ENCODE data around the gene RANBP10.
"Not testable (repeated sequence)": the region's sequence is repeated elsewhere in the genome, so short reads cannot be mapped to it uniquely, and the experiment has no call there.

RANBP10 gene

DNA sequence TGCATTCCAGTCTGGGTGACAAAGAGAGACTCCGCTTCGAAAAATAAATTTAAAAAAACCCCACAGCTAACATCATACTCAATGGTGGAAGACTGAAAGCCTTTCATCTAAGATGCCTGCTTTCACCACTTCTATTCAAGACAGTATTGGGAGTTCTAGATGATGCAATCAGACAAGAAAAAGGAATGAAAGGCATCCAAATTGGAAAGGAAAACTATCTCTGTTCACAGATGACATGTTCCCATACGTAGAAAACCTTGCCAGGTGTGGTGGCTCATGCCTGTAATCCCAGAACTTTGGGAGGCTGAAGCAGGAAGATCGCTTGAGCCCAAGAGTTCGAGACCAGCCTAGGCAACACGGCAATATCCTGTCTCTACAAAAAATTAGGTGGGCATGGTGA lies 31.1 kb downstream of the RANBP10 start:
- DNase-seq, result no peak

DNA sequence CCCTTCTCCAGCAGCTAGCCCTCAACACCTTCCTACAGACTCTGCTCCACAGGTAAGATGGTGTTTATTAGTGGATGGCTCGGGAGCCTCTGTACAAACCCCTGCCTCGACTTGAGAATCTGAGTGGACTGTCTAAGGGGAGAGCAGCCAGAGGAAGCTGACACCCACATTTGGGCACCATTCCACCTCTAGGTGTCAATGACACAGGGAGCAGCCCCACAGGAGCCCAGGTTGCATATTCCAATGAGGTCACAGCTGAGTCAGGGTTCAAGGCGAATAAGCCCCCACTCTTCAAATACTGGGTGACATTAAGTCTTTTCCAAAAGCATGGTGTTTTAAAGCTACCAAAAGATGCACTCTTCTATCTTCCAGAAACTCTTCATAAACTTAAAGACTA lies 31.9 kb downstream of the RANBP10 start:
- DNase-seq, result no peak

DNA sequence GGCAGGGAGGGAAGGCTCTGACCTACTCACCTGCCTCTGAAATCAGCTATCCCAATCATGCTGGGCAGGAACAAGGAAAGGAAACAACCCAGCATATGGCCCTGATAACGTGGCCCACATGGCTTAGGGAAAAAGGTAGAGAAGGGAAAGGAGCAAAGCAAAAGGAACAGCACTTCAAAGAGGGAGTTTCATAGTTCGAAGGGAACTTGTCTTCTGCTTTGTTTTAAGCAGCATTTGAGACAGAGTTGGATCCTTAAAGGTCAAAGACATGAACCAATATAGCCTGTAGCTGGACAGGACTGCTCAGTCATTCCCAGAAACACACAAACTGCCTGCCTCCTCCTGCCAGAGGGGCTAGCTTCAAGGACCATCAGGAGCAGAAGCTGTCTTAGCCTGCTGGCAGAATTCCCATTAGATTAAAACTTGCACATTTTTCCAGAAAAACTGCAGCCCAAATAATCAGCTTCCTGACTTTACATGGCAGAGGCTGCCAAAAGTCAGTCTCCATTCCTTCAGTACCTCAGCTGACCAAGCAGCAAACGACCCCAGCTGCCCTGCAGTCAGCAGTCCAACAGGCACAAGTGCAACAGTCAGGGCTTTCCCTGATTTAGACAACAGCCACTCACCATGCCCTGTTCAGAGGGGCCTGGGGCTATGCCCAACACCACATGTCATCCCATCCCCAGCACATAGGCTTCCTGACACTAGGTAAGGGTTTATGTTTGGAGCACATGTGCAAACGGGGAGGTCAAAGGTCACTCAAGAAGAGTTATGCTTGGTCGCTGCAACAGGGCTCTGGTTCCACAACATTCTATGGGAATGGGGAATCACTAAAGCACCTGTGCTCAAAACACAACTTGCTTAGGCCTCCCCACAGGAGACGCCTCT lies 32.5 kb downstream of the RANBP10 start:
- DNase-seq, result no peak

DNA sequence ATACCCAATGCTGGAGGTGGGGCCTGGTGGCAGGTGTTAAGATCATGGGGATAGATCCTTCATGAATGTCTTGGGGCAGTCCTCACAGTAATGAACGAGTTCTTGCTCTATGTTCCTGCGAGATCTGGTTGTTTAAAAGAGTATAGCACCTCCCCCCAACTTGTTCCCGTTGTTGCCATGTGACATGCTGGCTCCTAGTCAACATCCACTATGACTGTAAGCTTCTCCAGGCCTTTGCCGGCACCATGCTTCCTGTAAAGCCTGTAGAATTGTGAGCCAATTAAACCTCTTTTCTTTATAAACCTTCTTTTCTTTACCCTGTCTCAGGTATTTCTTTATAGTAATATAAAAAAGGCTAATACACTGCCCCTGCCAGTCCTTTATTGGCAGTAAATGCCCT lies 33.3 kb downstream of the RANBP10 start:
- DNase-seq, result no peak

DNA sequence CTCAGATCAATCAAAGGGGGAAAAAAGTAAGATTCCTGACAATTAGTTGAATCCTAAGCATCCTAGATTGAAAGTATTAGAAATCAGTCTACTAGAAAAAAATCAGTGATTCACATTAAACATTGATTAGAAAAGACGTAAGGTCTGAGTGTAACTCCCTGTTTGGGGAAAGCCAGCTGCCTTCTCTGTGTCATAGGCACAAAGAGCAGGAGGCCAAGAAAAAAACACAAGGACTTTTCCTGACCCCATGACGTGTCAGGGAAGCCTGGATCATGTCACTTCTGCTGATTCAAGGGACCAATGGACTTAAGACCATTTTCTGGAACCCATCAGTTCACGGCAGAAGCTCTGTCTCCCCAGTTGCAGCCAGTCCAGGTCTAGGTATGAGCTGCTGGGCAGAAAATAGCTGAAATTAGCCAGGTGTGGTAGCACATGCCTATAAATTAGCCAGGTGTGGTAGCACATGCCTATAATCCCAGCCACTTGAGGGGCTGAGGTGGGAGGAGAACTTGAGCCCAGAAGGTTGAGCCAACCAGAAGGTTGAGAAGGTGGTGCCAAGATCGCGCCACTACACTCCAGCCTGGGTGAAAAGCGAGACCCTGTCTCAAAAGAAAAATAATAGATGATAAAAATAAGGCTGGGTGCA lies 35.9 kb downstream of the RANBP10 start:
- DNase-seq, result no peak

DNA sequence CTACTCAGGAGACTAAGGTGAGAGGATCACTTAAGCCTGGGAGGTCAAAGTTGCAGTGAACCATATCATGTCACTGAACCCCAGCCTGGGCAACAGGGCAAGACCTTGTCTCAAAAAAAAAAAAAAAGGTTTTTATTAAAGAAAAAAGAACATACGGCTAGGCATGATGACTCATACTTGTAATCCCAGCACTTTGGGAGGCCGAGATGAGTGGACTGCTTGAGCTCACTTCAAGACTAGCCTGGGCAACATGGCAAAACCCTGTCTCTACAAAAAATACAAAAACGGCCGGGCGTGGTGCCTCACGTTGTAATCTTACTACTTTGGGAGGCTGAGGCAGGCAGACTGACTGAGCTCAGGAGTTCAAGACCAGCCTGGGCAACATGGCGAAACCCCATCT lies 38.4 kb downstream of the RANBP10 start:
- DNase-seq, result no peak

DNA sequence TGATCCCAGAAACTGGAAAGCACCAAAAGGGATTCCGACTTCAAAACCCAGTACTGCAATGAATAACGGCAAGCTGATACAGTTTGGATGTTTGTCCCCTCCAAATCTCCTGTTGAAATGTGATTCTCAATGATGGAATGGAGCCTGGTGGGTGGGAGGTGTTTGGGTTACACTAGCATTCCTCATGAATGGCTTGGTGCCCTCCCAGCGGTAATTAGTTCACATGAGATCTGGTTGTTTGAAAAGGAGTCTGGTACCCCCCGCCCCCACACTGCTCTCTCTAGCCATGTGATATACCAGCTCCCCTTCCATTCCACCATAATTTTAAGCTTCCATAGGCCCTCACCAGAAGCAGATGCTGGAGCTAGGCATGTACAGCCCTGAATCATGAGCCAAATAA lies 40.1 kb downstream of the RANBP10 start:
- DNase-seq, result no peak

DNA sequence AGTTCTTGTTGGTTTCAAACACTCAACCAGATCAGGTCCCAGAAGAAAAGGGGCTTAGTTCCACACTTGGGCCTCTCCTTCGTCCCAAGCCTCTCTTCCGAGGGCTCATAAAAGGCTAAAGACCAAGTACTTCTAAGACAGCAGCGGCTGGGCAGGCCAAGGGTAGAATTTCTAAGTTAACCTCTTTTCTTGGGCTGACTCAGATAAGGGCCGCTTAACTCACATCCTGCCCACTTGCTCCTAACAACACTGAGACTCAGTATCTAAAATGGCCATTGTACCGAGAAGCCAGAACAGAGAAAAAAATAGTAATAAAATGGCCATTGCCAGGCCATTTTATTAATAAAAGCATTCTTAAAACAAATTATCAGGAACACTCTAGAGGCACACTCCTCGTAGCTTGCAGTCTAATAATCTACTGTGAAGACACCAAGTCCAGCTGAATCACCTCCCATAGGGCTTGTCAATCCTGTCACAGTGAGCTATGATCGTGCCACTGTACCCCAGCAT lies 42.1 kb downstream of the RANBP10 start:
- no peak for DNase-seq

DNA sequence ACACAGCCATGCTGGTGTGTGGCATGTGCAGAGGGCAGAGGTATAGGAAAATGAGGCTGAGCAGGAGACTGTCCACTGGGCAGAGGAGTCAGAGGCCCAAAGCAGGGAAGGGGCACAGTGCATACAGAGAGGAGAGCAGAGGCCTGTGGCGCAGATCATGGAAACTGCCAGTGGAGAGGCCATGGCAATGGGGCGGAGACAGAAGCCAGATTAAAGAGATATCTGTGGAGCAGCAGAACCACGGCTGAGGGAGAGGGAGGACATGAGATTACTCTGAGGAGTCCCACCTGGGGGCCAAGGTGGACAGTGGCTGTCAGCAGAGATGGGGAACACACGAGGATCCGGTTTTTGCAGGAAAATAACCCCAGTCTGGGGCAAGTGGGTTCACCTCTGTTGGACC lies 43.3 kb downstream of the RANBP10 start:
- DNase-seq, result no peak

DNA sequence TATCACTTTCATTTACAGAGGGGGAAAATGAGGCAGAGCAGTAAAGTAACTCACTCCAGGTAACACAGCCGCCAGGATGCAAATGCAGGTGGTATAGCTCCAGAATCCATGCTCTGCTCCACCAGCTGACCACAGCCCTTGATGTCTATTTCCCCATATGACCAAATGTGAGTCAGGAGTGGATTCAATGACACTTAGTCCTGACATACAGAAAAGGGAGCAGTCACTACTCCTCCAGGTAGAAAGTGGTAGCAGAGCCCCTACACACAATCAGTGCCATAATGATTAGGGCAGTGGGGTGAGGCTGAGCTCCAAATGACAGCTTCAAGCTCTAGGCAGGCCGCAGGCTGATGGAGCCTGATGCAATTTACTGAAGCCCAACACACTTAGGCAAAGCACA lies 44.0 kb downstream of the RANBP10 start:
- no peak for DNase-seq

DNA sequence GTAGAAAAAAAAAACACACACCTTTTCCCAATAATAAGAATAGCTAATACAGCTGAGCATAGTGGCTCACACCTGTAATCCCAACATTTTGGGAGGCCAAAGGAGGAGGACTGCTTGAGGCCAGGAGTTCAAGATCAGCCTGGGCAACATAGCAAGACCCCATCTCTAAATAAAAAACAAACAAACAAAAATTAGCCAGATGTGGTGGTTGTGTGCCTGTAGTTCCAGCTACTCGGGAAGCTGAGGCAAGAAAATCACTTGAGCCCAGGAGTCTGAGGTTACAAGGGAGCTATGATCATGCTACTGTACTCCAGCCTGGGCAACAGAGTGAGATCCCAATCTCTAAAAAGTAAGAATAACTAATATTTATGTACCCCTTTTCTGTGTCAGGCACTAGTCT lies 44.4 kb downstream of the RANBP10 start:
- DNase-seq, result no peak

DNA sequence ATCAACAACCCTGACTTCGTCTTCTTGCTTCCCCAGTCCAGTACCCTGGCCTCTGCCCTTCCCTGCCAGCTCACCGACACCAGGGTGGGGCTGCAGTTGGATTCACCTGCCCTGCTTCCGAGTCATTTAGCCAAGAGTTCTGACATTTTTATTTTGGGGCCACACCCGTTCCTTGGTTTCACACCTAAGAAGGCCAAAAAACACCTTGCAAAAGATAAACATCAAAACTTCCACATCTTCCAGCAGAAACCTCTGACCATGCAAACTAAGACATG lies 45.5 kb downstream of the RANBP10 start:
- no peak for DNase-seq

DNA sequence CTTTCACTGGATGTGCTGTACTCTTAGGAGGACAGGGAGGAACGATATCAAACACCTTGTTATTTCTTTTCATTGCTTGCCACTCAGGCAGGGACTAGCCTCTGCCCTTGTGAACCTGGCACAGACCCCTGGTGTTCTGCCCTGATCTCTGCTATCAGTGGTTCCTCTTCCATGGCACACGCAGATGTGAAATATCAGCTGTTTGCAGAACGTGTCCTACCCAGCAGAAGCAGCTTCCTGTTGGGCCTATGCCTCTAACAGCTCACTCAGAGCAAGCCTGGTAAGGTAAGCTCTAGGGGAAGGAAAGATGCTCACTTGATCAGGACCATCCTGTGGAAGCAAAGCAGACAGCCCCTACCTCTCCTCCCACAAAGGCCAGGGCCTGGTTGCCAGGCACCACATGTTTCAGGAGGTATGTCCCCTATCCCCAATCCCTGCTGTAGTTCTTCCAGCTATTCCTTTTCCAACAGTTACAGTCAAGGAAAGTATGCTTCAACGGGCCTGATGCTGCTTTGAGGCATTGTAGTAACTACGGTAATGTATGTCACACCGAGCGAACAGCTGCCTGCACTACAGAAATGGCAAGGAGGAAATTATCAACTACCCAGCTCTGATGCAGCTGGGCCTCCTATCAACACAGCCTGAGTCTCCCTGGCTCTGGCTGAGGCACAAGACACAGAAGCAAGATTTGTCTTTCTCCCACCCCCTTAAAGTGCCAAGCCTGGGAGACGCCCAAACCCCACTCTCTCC lies 46.0 kb downstream of the RANBP10 start:
- DNase-seq, result no peak

DNA sequence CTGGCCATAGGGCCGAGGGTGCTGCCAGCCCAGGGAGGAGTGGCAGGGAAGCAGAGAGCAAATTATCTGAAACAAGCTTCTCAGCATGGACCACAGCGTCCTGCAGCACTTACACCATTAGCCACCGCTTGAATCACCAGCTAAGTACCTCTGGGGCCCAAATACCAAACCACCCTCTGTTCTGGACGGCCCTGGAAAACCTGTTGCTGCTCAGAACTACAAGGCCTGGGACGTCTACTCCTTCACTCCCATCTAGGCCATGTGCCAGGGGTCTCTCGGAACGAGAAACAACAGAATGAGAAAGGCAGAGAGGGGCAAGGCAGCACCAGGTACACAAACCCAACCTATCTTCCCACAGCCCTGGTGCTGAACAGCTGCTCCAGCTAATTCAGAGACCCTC lies 47.4 kb downstream of the RANBP10 start:
- no peak for DNase-seq

DNA sequence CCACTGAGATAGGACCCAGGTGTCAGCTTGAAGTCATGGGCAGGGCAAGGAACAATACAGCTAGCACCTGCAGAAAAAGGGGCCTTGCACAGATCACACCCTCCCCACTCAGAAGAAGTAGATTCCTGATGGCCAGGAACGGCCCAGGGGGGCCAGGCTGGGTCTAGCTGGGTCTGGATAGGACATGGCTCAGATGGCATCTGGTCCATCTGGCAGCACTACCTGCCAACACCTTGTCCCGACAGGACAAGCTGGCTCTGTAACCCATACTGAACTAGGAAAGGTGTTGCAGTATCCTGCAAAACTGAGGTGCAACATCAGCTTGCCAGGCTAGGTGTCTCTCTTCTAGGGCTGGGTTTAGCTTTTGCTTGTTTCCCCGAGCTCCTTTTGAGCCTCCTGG lies 48.4 kb downstream of the RANBP10 start:
- no peak for DNase-seq

DNA sequence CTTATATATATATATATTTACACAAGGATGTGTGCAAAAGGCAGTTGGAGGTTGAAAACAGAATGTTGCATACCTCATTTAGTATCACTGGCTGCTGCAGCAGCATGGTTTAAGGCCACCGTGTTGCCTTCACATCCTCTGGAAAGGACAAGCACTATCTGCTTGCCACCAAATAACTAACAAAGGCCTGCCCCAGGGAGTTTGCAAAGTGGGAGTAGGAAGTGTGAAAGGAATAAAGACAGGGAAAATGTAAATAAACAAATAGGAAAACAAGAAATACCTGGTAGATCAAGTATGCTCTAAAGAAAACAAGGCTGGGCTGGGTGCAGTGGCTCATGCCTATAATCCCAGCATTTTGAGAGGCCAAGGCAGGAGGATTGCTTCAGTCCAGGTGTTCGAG lies 53.7 kb downstream of the RANBP10 start:
- DNase-seq, result no peak

DNA sequence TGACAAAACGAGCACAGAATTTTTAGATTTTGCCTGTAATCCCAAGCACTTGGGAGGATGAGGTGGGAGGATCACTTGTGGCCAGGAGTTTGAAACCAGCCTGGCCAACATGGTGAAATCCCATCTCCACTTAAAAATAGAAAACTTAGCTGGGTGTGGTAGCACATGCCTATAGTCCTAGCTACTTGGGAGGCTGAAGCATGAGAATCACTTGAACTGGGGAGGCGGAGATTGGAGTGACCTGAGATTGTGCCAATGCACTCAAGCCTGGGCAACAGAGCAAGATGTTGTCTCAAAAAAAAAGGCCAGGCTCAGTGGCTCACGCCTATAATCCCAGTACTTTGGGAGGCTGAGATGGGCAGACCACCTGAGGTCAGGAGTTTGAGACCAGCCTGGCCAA lies 55.0 kb downstream of the RANBP10 start:
- not testable (repeated sequence) for DNase-seq

DNA sequence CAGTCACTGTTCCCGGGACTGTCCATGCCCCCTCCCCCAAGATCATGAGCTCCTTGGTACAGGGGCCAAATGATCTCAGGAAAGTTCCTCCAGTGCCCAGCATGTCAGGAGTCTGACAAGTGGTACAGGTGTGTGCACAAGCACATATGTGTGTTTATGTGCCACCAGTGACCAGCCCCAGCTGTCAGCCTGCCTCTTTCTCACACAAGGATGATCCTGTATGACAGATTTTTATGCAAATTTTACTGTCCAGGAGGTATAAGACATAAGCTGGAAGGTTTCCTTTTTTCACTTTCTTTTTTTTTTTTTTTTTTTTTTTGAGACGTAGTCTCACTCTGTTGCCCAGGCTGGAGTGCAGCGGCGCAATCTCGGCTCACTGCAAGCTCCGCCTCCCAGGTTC lies 55.9 kb downstream of the RANBP10 start:
- DNase-seq, result no peak

DNA sequence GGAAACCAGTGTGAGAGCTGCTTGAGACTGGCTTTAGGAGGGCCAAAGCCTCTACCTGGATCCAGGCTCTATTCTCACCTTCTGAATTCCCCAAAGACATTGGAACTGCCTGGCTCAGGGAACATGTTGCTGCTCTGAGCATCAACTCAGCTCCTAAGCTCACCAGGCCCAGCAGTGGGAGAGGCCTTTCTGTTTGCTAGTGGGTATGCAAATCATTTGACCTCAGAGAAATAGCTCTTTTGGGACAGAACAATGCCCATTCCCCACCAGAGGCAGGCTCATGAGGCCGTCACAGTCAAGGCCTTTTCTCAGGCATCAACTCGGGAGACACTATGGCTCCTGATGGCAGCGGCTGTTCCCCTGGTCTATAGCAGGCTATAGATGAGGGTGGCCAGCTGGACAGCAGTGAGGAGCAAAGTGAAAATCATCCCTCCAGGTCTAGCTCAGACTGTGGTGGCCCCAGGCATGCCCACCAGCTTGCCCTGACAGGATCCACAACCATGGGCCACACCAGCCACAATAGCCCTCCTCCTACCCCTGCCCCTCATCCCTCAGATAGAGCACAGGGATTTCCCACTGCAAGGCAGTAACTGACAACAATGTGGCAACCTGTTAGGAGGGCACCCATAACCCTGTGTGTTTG lies 56.8 kb downstream of the RANBP10 start:
- DNase-seq, result no peak

DNA sequence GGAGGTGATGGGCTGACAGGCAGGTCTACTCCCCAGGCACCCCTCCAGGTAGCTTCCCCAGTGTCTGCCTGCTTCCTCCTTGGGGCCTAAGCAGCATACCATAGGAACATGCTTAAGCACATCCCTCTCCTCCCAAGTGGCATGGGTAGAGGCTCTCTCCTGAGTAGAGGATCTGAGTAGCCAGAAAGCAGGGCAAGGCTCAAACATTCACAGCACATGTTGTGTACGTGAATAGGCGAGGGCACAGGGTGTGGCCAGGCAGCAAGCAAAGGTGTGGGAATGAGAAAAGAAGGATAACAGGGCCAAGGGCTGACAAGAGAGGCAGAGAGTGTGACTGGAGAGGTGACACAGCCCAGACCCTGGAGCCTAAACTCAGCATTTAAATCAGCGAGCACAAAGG lies 57.5 kb downstream of the RANBP10 start:
- no peak for DNase-seq

DNA sequence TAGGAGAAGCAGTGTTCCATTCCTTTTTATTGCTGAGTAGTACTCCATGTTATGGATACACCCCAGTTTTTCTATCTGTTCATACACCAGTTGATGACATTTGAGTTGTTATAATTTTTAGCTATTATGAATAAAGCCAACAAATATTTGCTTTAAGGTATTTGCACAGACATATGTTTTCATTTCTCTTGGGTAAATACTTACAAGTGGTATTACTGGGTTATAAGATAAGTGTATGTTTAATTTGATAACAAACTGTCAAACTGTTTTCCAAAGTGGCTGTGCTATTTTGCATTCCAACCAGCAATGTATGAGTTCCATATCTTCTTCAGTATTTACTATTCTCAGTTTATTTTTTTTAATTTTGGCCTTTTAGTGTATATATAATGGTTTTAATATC lies 59.5 kb downstream of the RANBP10 start:
- no peak for DNase-seq

DNA sequence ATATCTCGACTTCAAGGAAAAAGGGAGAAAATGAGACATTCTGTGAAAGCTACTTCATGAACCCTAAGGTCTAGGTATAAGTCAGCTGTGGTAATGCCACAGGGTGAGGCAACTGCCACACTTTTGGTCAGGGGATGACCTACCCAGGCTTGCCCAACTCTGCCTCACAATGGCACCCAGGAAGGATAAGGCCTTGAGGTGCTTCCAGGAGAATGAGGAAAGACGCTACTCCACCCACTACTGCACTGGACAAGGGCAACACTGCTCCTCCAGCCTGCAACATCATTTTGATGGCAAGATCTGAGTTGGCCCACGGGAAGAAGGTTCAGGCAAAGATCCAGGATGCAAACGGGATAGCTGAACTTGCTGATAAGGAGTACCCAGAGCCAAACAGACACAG lies 65.2 kb downstream of the RANBP10 start:
- no peak for DNase-seq

DNA sequence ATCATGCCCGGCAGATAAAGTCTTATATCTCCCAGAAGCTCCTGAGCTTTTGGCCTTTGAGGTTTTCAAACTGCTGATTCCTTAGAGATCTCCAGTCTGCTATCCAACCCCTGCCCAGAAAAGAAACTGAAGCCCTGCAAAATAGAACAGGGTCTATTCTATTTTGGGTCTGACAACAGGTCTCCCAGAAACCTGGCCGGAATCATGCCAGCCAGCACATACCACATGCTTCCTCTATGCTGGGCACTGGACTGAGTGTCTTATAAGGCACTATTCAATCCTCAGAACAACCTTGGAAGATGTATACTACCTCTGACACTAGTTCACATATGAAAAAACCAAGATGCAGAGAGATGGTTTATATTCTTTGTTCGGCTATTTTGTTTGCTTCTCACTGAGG lies 66.0 kb downstream of the RANBP10 start:
- DNase-seq, result no peak

DNA sequence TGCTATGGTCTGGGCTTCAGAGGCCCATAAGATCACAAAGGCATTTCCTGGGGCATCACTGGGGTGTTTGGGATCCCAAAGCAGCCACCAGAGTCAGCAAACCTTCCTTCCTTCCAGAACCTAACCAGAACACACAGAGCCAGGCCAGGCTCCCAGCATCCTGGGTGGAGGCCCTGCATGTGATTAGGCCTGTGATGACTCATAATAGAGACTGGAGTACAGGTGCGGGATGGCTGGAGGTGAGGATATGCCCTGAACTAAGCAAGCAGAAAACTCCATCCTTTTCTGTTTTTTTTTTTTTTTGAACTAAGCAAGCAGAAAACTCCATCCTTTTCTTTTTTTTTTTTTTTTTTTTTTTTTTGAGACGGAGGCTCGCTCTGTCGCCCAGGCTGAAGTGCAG lies 69.5 kb downstream of the RANBP10 start:
- no peak for DNase-seq

Measured in NCI-H345 (cell line).